22Rv1 (cell line): ENCODE results near the gene TMEM31.
"Not testable (repeated sequence)": the region's sequence is repeated elsewhere in the genome, so short reads cannot be mapped to it uniquely, and the experiment has no call there.

Experiments
- H3K27ac ChIP-seq: fragments of 450-650 bp; 2 replicates; pipeline ENCODE4 v1.5.1; 2017
- ZFX ChIP-seq: fragments of 450-650 bp; IDR thresholded peaks from 2 replicates; pipeline ENCODE4 v1.6.1; 2017; ENCODE audit warnings: antibody characterized with exemption, borderline replicate concordance
- TF ChIP-seq, protein P1 (sequence below): fragments of 450-650 bp; IDR thresholded peaks from 2 replicates; pipeline ENCODE4 v1.5.1; 2017; ENCODE audit warnings: mild to moderate bottlenecking

The TMEM31 gene

DNA sequence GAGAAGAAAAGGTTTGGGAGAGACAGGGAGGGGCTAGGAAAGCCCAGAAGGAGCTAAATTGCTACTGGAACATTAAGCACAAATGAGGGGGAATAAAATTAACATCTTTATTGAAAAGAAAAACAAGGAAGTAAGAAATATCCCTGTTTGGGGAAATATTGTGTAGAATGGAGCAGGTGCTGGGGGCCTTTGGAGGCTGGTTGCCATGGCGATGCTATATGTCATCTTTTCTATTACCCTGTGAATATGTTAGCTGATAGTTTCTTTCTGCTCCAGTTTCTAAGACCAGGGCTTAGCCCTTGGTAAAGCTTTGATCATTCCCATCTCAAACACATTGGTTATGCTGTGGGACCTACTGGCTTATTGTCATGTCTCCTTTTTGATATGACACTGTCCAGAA is 28.7 kb downstream of the TMEM31 start:
- TF ChIP-seq ZFX: no peak
- TF ChIP-seq, protein P1, sequence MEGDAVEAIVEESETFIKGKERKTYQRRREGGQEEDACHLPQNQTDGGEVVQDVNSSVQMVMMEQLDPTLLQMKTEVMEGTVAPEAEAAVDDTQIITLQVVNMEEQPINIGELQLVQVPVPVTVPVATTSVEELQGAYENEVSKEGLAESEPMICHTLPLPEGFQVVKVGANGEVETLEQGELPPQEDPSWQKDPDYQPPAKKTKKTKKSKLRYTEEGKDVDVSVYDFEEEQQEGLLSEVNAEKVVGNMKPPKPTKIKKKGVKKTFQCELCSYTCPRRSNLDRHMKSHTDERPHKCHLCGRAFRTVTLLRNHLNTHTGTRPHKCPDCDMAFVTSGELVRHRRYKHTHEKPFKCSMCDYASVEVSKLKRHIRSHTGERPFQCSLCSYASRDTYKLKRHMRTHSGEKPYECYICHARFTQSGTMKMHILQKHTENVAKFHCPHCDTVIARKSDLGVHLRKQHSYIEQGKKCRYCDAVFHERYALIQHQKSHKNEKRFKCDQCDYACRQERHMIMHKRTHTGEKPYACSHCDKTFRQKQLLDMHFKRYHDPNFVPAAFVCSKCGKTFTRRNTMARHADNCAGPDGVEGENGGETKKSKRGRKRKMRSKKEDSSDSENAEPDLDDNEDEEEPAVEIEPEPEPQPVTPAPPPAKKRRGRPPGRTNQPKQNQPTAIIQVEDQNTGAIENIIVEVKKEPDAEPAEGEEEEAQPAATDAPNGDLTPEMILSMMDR: no peak

DNA sequence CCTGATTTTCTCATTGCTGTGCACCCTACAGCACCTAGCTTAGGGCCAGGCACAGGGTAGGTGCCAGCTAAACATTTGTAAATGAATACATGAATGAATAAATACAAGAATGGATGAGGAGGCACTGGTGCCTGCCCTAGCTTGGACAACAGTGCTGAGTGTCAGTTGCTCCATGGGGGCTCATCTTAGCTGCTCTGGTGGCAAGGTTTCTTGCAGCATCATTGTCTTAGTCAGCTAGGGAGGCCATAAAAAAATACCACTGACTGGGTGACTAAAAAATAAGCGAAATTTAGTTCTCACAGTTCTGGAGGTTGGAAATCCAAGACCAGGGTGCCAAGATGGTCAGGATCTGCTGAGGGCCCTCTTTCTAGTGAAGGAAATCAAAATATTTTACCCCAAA is 31.2 kb downstream of the TMEM31 start:
- H3K27ac ChIP-seq: no peak overlapping the region
- no peak for TF ChIP-seq ZFX
- TF ChIP-seq, protein P1: no peak

More for the DNA sequence above, 28.7 kb downstream of the TMEM31 start:
- no peak overlapping the region for H3K27ac ChIP-seq

DNA sequence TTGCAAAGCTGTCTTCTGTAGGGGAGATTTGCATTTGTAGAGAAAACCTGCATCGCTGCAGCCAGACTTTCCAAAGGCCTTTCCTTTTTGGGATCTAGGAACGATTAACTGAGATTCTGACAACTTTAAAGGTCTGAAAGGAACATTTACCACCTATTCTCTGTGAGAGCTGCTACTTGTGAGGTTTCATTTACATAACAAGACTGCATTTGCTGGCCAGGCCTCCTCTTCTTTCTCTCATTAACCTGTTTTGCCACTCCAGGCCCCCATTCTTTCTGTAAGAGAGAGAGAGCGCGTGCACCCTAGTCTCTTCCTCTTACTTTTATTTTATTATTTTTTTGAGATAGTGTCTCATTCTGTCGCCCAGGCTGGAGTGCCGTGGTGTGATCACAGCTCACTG is 31.6 kb downstream of the TMEM31 start:
- TF ChIP-seq, protein P1: no peak
- no peak overlapping the region for H3K27ac ChIP-seq

DNA sequence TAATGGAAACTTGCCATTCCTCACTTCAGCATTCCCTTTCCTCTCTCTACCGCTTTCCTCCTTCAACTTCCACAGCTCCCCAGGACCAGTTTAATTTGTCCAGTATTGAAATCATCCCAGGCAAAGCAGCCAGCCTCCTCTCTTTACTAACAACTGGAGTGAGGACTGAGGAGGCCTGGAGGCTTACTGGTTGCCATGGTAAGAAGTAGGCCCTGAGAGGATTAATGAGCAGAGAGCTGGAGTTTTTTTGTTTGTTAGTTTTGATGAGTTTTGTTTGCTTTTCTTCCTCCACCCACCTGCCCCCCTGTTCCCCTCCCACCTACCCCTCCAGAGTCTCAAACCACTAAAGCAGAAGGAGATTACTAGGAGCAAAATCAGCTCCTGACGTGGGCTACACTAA is 36.5 kb downstream of the TMEM31 start:
- no peak for TF ChIP-seq ZFX
- TF ChIP-seq, protein P1: no peak
- H3K27ac ChIP-seq: no peak overlapping the region

DNA sequence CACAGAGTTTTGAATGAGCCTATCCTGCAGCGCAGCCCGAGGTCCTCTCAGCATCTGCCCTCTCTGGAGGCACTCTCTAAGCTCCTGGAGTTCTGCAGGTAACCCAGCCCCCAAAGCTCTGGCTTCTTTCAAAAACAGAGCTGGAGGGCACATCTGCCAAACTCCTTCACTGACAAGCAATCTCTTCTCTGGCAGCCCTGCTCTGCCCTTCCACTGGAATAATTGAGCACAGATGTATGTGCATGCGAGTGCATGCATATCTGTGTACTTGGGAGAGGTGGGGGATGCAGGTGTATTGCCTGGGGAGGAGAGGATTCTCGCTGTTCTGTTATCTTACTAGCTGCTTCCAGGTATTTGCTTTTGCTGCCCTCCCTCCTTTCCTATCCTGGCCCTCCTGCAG is 43.7 kb downstream of the TMEM31 start:
- no peak for TF ChIP-seq ZFX
- TF ChIP-seq, protein P1: no peak
- no peak overlapping the region for H3K27ac ChIP-seq

DNA sequence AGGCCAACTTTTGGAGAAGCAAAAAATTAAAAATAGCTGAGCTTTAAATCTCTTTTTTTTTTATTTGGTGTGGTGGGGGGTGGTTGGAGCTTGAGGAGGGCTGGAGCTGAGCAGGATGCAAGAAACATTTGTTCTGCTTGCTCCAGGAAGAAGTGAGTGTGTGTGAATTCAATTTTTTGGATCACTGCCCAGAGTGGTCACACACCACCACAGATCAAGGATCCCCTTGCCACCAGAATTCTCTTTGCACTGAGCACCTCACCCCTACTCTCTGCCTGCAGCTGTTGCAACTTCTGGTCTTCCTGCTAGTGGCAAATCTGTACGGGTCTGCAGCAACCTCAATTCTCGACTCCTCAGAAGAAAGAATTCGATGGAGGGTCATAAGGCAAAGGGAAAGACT is 46.0 kb downstream of the TMEM31 start:
- TF ChIP-seq, protein P1: no peak
- no peak for TF ChIP-seq ZFX

DNA sequence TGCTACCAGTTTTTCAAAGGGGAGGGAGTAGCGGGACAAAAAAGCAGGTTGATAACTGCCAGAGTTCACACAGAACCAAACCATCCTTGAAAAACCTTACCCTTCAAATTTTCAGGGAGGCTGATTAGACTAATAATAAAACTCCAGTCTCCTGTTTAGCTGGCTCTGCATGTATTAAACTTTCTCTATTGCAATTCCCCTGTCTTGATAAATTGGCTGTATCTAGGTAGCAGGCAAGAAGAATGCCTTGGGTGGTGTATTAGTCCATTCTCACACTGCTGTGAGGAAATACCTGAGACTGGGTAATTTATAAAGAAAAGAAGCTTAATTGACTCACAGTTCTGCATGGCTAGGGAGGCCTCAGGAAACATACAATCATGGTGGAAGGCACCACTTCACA is 47.8 kb downstream of the TMEM31 start:
- no peak for TF ChIP-seq ZFX
- TF ChIP-seq, protein P1: no peak
- H3K27ac ChIP-seq: no peak overlapping the region

More for the DNA sequence above, 46.0 kb downstream of the TMEM31 start:
- H3K27ac ChIP-seq: no peak overlapping the region

DNA sequence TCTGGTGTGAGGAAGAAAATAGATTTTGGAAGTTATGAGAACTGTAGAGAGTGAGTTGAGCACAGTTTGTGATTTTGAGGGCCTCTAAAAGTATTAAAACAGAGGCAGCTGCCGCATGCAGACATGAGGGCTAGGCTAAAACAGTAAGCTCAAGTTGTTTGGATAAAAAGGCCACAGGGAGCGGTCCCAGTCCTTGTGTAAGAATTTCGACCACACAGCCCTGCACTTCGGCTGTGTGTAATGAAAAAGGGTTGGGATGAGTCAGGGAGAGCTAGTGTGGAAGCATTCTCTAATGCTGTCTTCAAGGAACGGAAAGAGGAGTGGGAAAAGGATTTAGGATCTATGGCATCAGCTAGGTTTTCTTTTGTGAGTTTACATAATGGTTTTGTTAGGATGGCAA is 52.8 kb downstream of the TMEM31 start:
- H3K27ac ChIP-seq: not testable (repeated sequence)
